Neuronal stem cell (in vitro differentiated cells): Measurements from ENCODE around the gene SLC9B2.

Experiments used
- DNase-seq: peaks from one replicate; pipeline ENCODE4 v3.0.0-alpha.2; 2013; ENCODE audit warnings: low spot score
- H2AFZ ChIP-seq: one replicate; pipeline ENCODE4 v1.6.1; 2013; ENCODE audit warnings: mild to moderate bottlenecking, low read length, inconsistent platforms
- H2AK5ac ChIP-seq: 2 replicates; pipeline ENCODE4 v1.6.1; 2013; ENCODE audit warnings: low read depth, mild to moderate bottlenecking, inconsistent platforms, low read length, moderate library complexity, mixed read lengths
- H2BK120ac ChIP-seq: 2 replicates; pipeline ENCODE4 v1.6.1; 2013; ENCODE audit warnings: low read depth, mild to moderate bottlenecking, inconsistent platforms, low read length, moderate library complexity, mixed read lengths
- H2BK12ac ChIP-seq: one replicate; pipeline ENCODE4 v1.6.1; 2013; ENCODE audit warnings: low read length, inconsistent platforms
- H2BK15ac ChIP-seq: 2 replicates; pipeline ENCODE4 v1.6.1; 2013; ENCODE audit warnings: mild to moderate bottlenecking, low read length, inconsistent platforms, mixed read lengths
- H2BK5ac ChIP-seq: one replicate; pipeline ENCODE4 v1.6.1; 2013; ENCODE audit warnings: inconsistent platforms, mild to moderate bottlenecking, low read length, moderate library complexity
- H3K14ac ChIP-seq: one replicate; pipeline ENCODE4 v1.6.1; 2013; ENCODE audit warnings: low read length, inconsistent platforms
- H3K18ac ChIP-seq: 2 replicates; pipeline ENCODE4 v1.6.1; 2013; ENCODE audit warnings: low read length, inconsistent platforms
- H3K23ac ChIP-seq: 2 replicates; pipeline ENCODE4 v1.6.1; 2013; ENCODE audit warnings: low read depth, mild to moderate bottlenecking, mixed read lengths, low read length, inconsistent platforms; ENCODE audit not compliant: poor library complexity
- H3K27ac ChIP-seq: replicated peaks from 3 replicates; pipeline ENCODE4 v1.5.1; 2013; ENCODE audit warnings: low read length, inconsistent platforms
- H3K27me3 ChIP-seq, 3 experiments: 2 replicates each; pipeline ENCODE4 v1.6.1; 2013; ENCODE audit warnings: low read length in 3 of 3, mild to moderate bottlenecking in 2 of 3, inconsistent platforms in 1 of 3, low read depth in 1 of 3, mixed read lengths in 1 of 3, moderate library complexity in 1 of 3; ENCODE audit not compliant: control insufficient read depth in 3 of 3, insufficient read depth in 3 of 3
- H3K36me3 ChIP-seq, 2 donors: replicated peaks in 1 of 2; 2 replicates each; pipeline ENCODE4 v1.6.1; 2013; ENCODE audit warnings: low read length in 2 of 2; ENCODE audit not compliant: control insufficient read depth in 2 of 2, insufficient read depth in 2 of 2
- H3K4ac ChIP-seq: 2 replicates; pipeline ENCODE4 v1.6.1; 2013; ENCODE audit warnings: inconsistent platforms, mild to moderate bottlenecking, low read length, moderate library complexity
- H3K4me1 ChIP-seq, 2 donors: 1 replicate in 1 of 2; 2 replicates in 1 of 2; pipeline ENCODE4 v1.6.1; 2013; ENCODE audit warnings: low read length in 2 of 2, low read depth in 1 of 2; ENCODE audit not compliant: control insufficient read depth in 2 of 2, insufficient read depth in 1 of 2
- H3K4me2 ChIP-seq: one replicate; pipeline ENCODE4 v1.6.1; 2013; ENCODE audit warnings: mild to moderate bottlenecking, low read length, inconsistent platforms; ENCODE audit not compliant: insufficient read depth, poor library complexity, severe bottlenecking
- H3K4me3 ChIP-seq, 2 donors: 2 replicates each; pipeline ENCODE4 v1.5.1; 2013; ENCODE audit warnings: low read length in 2 of 2, mild to moderate bottlenecking in 2 of 2, inconsistent platforms in 1 of 2, moderate library complexity in 1 of 2
- H3K79me1 ChIP-seq: one replicate; pipeline ENCODE4 v1.6.1; 2013; ENCODE audit warnings: low read depth, mild to moderate bottlenecking, inconsistent platforms, low read length, moderate library complexity
- H3K9ac ChIP-seq: one replicate; pipeline ENCODE4 v1.6.1; 2013; ENCODE audit warnings: mild to moderate bottlenecking, low read depth, low read length, inconsistent platforms; ENCODE audit not compliant: poor library complexity
- H3K9me3 ChIP-seq, 2 donors: replicated peaks in 1 of 2; 2 replicates each; pipeline versions ENCODE3 to v1.6.1; 2013; ENCODE audit warnings: low read length in 2 of 2, mild to moderate bottlenecking in 2 of 2, inconsistent platforms in 1 of 2, low read depth in 1 of 2, mixed read lengths in 1 of 2, moderate library complexity in 1 of 2; ENCODE audit not compliant: control insufficient read depth in 2 of 2, insufficient read depth in 1 of 2
- H4K8ac ChIP-seq: one replicate; pipeline ENCODE4 v1.6.1; 2013; ENCODE audit warnings: low read depth, mild to moderate bottlenecking, inconsistent platforms, low read length, moderate library complexity
- H4K91ac ChIP-seq: one replicate; pipeline ENCODE4 v1.6.1; 2013; ENCODE audit warnings: low read length, low read depth, mild to moderate bottlenecking, inconsistent platforms; ENCODE audit not compliant: poor library complexity
- whole genome bisulfite sequencing, 2 donors: extraction: QIAGEN DNeasy Blood & Tissue Kit; methylation state at CpG; one replicate each; pipeline ENCODE4 v1.1.7; 2013; ENCODE audit warnings: missing lambda C conversion rate in 2 of 2, mixed read lengths in 1 of 2; ENCODE audit not compliant: insufficient read length in 2 of 2, insufficient replicate concordance in 1 of 2; ENCODE audit errors: extremely low coverage in 2 of 2; 5-methylcytosine and 5-hydroxymethylcytosine counted together

Gene SLC9B2

DNA sequence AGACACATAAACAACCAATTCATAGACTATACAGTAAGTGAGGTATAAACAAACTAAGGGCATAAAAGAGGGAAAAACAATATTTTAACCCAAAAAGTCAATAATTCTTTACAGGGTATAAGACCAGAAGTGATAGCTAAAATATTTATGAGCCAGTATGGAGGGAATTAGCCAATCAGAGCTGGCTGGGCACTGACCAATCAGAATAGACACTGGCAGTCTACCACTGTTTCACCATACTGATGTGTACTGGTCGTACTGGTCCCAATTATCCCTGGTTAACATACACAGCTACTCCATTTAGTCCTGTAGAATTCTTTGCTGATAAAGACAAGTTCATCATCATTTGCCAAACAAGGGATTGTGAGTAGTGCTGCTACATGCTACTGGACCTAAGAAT lies 47.3 kb downstream of the SLC9B2 start:
- no peak overlapping the region for H2BK5ac ChIP-seq
- no peaks in the 10 kb centered on the region for H3K79me1 ChIP-seq
- no peak overlapping the region for H2BK12ac ChIP-seq
- no peak overlapping the region for H3K4me2 ChIP-seq
- no peak overlapping the region for H2AFZ ChIP-seq
- H3K27me3 ChIP-seq = no peaks in the 10 kb centered on the region
- no peak overlapping the region for H3K4me3 ChIP-seq
- no peak overlapping the region for H2AK5ac ChIP-seq
- peaks cover 0 to 8% of the 10 kb centered on the region in 2 donors for H3K36me3 ChIP-seq
- H3K9ac ChIP-seq = no peak overlapping the region
- H3K4ac ChIP-seq = no peak overlapping the region
- no peak overlapping the region for H3K14ac ChIP-seq
- no peak for DNase-seq
- H3K4me1 ChIP-seq = no peaks in the 10 kb centered on the region
- H3K27ac ChIP-seq = no peak overlapping the region
- H3K18ac ChIP-seq = no peak overlapping the region
- WGBS, 2 donors = no CpG with 5 or more reads among the region's 1 CpG
- H3K9me3 ChIP-seq = peaks cover 0 to 2% of the 10 kb centered on the region in 2 donors
- no peak overlapping the region for H4K91ac ChIP-seq
- H2BK120ac ChIP-seq = no peak overlapping the region
- no peak overlapping the region for H2BK15ac ChIP-seq
- H3K23ac ChIP-seq = no peak overlapping the region
- no peak overlapping the region for H4K8ac ChIP-seq

DNA sequence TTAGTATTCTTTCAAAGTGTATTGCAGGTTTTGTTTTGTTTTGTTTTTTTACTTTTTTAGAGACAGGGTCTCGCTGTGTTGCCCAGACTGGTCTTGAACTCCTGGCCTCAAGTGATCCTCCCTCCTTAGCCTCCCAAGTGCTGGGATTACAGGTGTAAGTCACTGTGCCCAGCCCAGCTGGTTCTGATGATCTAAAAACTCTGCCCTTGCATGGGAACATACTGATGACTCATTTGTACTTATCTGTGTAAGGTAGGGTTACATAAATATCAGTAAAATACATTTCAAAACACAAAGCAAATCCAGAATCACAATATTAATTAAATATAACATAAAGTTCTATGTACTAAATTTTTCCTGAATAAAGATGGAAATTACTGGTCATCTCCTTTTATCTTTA lies 49.7 kb downstream of the SLC9B2 start:
- H3K79me1 ChIP-seq = no peaks in the 10 kb centered on the region
- no peak overlapping the region for H3K23ac ChIP-seq
- H2AK5ac ChIP-seq = no peak overlapping the region
- H3K4ac ChIP-seq = no peak overlapping the region
- no peak overlapping the region for H3K14ac ChIP-seq
- H2BK120ac ChIP-seq = no peak overlapping the region
- no peak overlapping the region for H2BK15ac ChIP-seq
- H3K4me2 ChIP-seq = no peak overlapping the region
- H2BK5ac ChIP-seq = no peak overlapping the region
- no peak overlapping the region for H4K8ac ChIP-seq
- no peaks in the 10 kb centered on the region for H3K9me3 ChIP-seq
- no peak overlapping the region for H3K4me3 ChIP-seq
- no peak overlapping the region for H3K27ac ChIP-seq
- no peak for DNase-seq
- no peak overlapping the region for H2AFZ ChIP-seq
- H4K91ac ChIP-seq = no peak overlapping the region
- no peaks in the 10 kb centered on the region for H3K4me1 ChIP-seq
- H2BK12ac ChIP-seq = no peak overlapping the region
- H3K36me3 ChIP-seq = peaks cover 0 to 8% of the 10 kb centered on the region in 2 donors
- no peak overlapping the region for H3K9ac ChIP-seq
- no peak overlapping the region for H3K18ac ChIP-seq
- WGBS, 2 donors = no CpG with 5 or more reads among the region's 1 CpG
- no peaks in the 10 kb centered on the region for H3K27me3 ChIP-seq

DNA sequence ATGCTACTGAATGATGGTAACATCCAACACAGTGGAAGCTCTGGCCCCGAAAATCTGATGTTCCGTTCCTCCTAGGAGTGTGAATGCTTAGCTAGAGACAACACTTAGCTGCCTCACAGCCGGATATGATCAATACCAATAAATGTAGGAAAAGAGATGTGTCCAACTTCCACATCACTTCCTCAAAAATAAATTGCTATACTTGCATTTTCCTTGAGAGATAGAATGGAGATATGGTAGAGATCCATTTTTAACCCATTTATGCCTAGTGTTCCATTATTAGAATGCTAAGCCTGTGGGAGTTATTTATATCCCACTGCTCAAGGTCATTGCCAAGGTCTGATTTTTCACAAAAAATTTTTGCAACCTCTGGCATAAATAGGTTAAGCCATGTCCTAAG lies 51.6 kb downstream of the SLC9B2 start:
- H4K91ac ChIP-seq = no peak overlapping the region
- H4K8ac ChIP-seq = no peak overlapping the region
- H2BK5ac ChIP-seq = no peak overlapping the region
- H2AK5ac ChIP-seq = no peak overlapping the region
- no peak overlapping the region for H3K18ac ChIP-seq
- no CpG with 5 or more reads among the region's 3 CpGs for WGBS, 2 donors
- H2AFZ ChIP-seq = no peak overlapping the region
- DNase-seq = no peak
- no peak overlapping the region for H2BK15ac ChIP-seq
- no peak overlapping the region for H2BK12ac ChIP-seq
- H3K4me1 ChIP-seq = no peaks in the 10 kb centered on the region
- no peak overlapping the region for H3K9ac ChIP-seq
- H3K4me3 ChIP-seq = no peak overlapping the region
- H2BK120ac ChIP-seq = no peak overlapping the region
- no peak overlapping the region for H3K4me2 ChIP-seq
- no peak overlapping the region for H3K4ac ChIP-seq
- peaks cover 0 to under 1% of the 10 kb centered on the region in 2 donors for H3K9me3 ChIP-seq
- H3K36me3 ChIP-seq = peaks cover 0 to 8% of the 10 kb centered on the region in 2 donors
- no peaks in the 10 kb centered on the region for H3K27me3 ChIP-seq
- no peak overlapping the region for H3K14ac ChIP-seq
- H3K79me1 ChIP-seq = no peaks in the 10 kb centered on the region
- no peak overlapping the region for H3K27ac ChIP-seq
- H3K23ac ChIP-seq = no peak overlapping the region

- no peak overlapping the region for H2BK5ac ChIP-seq
- no peak overlapping the region for H3K14ac ChIP-seq
- H3K27ac ChIP-seq = no peak overlapping the region
- H3K4me1 ChIP-seq = no peaks in the 10 kb centered on the region
- H2AK5ac ChIP-seq = no peak overlapping the region
- DNase-seq = no peak
- H3K27me3 ChIP-seq = no peaks in the 10 kb centered on the region
- H4K8ac ChIP-seq = no peak overlapping the region
- H4K91ac ChIP-seq = no peak overlapping the region
- no peak overlapping the region for H3K9ac ChIP-seq
- H3K4me3 ChIP-seq = no peak overlapping the region
- no CpG with 5 or more reads among the region's 2 CpGs for WGBS, 2 donors
- H3K79me1 ChIP-seq = no peaks in the 10 kb centered on the region
- no peak overlapping the region for H3K23ac ChIP-seq
- H2BK12ac ChIP-seq = no peak overlapping the region
- no peak overlapping the region for H2BK120ac ChIP-seq
- H3K18ac ChIP-seq = no peak overlapping the region
- H3K4ac ChIP-seq = no peak overlapping the region
- peaks cover 2 to 7% of the 10 kb centered on the region in 2 donors for H3K9me3 ChIP-seq
- no peak overlapping the region for H3K4me2 ChIP-seq
- no peak overlapping the region for H2AFZ ChIP-seq
- H3K36me3 ChIP-seq = peaks cover 0 to 6% of the 10 kb centered on the region in 2 donors
- H2BK15ac ChIP-seq = no peak overlapping the region
These were observed 55.4 kb downstream of the SLC9B2 start for GRCh38 chr4:103021120-103021519.
